PC-9 (cell line): ENCODE measurements around the gene TNS1. TPM values are rescaled to one million over a fixed set of nuclear protein-coding genes. Genes with fewer than 3 reads are reported as not detected.

Source experiments
- BruUV-seq: library from RNA; stranded (reverse); fragments of 400-500 nt; replicated peaks from 2 replicates; lab custom pipeline; 2021; lab: Mats Ljungman, UMichigan
- CTCF ChIA-PET: fragments of 300-600 bp; sonication (Branson Sonifier 250); formaldehyde crosslinking; loops from one replicate; lab custom pipeline; 2022; ENCODE audit warnings: antibody characterized with exemption; lab: Charles Lee
- POLR2A ChIA-PET: fragments of 300-600 bp; sonication (Branson Sonifier 250); formaldehyde crosslinking; loops from one replicate; lab custom pipeline; 2022; ENCODE audit warnings: antibody characterized with exemption; ENCODE audit not compliant: unreplicated experiment; lab: Charles Lee
- DNase-seq, 2 experiments: peaks; one replicate each; pipeline versions ENCODE4 v3.0.0 to v3.0.0-alpha.2; 2015 to 2022; ENCODE audit warnings: mixed read lengths in 1 of 2
- H2AFZ ChIP-seq: fragments of 200-600 bp; sonication (generic); 2 replicates; pipeline ENCODE4 v1.8.1; 2017; ENCODE audit warnings: antibody characterized with exemption
- H3F3A ChIP-seq: fragments of 200-600 bp; sonication (generic); 2 replicates; pipeline ENCODE4 v1.8.1; 2017; ENCODE audit warnings: antibody characterized with exemption, mild to moderate bottlenecking, low read depth; ENCODE audit not compliant: insufficient read depth
- H3K27ac ChIP-seq: fragments of 200-600 bp; sonication (generic); 2 replicates; pipeline ENCODE4 v1.6.1; 2016; ENCODE audit warnings: mixed run types
- H3K27me3 ChIP-seq: fragments of 200-600 bp; sonication (generic); 2 replicates; pipeline ENCODE4 v1.6.1; 2016; ENCODE audit warnings: low read depth, mixed run types; ENCODE audit not compliant: insufficient read depth
- H3K36me3 ChIP-seq: fragments of 200-600 bp; sonication (generic); 2 replicates; pipeline ENCODE4 v1.6.1; 2016; ENCODE audit warnings: low read depth, mixed run types
- H3K4me1 ChIP-seq: fragments of 200-600 bp; sonication (generic); replicated peaks from 2 replicates; pipeline ENCODE4 v1.6.1; 2016; ENCODE audit warnings: mixed run types; ENCODE audit not compliant: insufficient read depth
- H3K4me2 ChIP-seq: fragments of 200-600 bp; sonication (generic); 2 replicates; pipeline ENCODE4 v1.6.1; 2017; ENCODE audit warnings: mixed run types
- H3K4me3 ChIP-seq: fragments of 200-600 bp; sonication (generic); 2 replicates; pipeline ENCODE4 v1.6.1; 2016; ENCODE audit warnings: mixed run types
- H3K79me2 ChIP-seq: fragments of 200-600 bp; sonication (generic); 2 replicates; pipeline ENCODE4 v1.6.1; 2017; ENCODE audit warnings: low read depth, mixed run types
- H3K9me2 ChIP-seq: fragments of 200-600 bp; sonication (generic); 2 replicates; pipeline ENCODE4 v1.8.1; 2017; ENCODE audit warnings: mild to moderate bottlenecking; ENCODE audit not compliant: insufficient read depth
- H3K9me3 ChIP-seq: fragments of 200-600 bp; sonication (generic); 2 replicates; pipeline ENCODE4 v1.8.1; 2016; ENCODE audit warnings: low read depth; ENCODE audit not compliant: insufficient read depth
- H4K20me1 ChIP-seq: fragments of 200-600 bp; sonication (generic); 2 replicates; pipeline ENCODE4 v1.8.1; 2017; ENCODE audit not compliant: insufficient read depth
- EZH2 ChIP-seq: fragments of 200-600 bp; sonication (generic); IDR thresholded peaks from 2 replicates; pipeline ENCODE4 v1.8.0; 2017; ENCODE audit warnings: antibody characterized with exemption, low read depth
- intact Hi-C: fragments of 100-400 bp; cut with micrococcal nuclease; formaldehyde crosslinking; loops from one replicate; pipeline ENCODE4 v1.10.0; 2022; ENCODE audit not compliant: unreplicated experiment
- total RNA-seq: library from RNA; stranded (reverse); gene quantifications from 2 replicates; pipeline ENCODE4 v1.2.3, GENCODE V29; 2021
- TF ChIP-seq, protein P1 (sequence below): fragments of 200-600 bp; sonication (generic); conservative IDR thresholded peaks from 2 replicates; pipeline ENCODE4 v1.6.1; 2017; ENCODE audit warnings: mixed run types, antibody characterized with exemption, mild to moderate bottlenecking, moderate library complexity

TNS1 gene
- total RNA-seq, 1 experiment from 2014 or later = 5.5 TPM

DNA sequence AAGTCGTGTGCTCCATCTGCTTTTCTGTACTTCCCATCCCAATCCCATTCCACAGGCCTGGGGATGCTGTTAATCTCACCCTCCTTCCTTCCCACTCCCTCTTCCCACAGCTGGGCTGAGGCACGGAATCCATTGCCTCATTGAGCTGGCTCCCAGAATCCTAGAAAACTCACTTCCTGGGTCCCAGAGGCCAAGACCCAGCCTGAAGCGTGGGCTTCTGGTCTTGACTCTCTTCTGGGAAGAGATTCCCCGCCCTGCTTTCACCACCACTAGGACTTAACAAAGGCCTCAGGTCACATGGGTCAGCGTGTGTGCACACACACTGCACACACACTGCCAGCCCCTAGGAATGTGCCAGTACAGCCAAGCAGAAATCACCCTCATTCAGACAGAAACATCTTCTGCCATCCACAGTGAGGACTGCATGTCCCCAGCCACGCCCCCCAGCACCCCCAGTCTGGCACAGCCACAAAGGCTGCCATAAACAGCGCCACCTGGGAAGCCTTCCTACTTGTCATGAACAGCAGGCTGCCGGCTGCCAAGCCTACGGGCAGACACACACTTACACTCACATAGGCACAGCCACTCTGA is 165.8 kb downstream of the TNS1 start:
- H3K4me3 ChIP-seq = no peak overlapping the region
- H3F3A ChIP-seq = no peaks in the 10 kb centered on the region
- no peaks in the 10 kb centered on the region for H3K4me1 ChIP-seq
- ChIA-PET CTCF (no interaction called here), POLR2A (no interaction called here)
- H3K27me3 ChIP-seq = no peaks in the 10 kb centered on the region; the same call in 1 of the 2 replicates
- TF ChIP-seq, protein P1, sequence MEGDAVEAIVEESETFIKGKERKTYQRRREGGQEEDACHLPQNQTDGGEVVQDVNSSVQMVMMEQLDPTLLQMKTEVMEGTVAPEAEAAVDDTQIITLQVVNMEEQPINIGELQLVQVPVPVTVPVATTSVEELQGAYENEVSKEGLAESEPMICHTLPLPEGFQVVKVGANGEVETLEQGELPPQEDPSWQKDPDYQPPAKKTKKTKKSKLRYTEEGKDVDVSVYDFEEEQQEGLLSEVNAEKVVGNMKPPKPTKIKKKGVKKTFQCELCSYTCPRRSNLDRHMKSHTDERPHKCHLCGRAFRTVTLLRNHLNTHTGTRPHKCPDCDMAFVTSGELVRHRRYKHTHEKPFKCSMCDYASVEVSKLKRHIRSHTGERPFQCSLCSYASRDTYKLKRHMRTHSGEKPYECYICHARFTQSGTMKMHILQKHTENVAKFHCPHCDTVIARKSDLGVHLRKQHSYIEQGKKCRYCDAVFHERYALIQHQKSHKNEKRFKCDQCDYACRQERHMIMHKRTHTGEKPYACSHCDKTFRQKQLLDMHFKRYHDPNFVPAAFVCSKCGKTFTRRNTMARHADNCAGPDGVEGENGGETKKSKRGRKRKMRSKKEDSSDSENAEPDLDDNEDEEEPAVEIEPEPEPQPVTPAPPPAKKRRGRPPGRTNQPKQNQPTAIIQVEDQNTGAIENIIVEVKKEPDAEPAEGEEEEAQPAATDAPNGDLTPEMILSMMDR = no peak
- TF ChIP-seq EZH2 = no peak
- DNase-seq = no peak
- H3K36me3 ChIP-seq = no peaks in the 10 kb centered on the region
- H3K9me3 ChIP-seq = no peaks in the 10 kb centered on the region
- H2AFZ ChIP-seq = no peak overlapping the region
- no TSS peak for BruUV-seq
- H3K9me2 ChIP-seq = no peaks in the 10 kb centered on the region
- no peaks in the 10 kb centered on the region for H3K79me2 ChIP-seq
- H4K20me1 ChIP-seq = no peaks in the 10 kb centered on the region
- H3K4me2 ChIP-seq = no peak overlapping the region
- intact Hi-C loops = no loop called here
- H3K27ac ChIP-seq = no peak overlapping the region

DNA sequence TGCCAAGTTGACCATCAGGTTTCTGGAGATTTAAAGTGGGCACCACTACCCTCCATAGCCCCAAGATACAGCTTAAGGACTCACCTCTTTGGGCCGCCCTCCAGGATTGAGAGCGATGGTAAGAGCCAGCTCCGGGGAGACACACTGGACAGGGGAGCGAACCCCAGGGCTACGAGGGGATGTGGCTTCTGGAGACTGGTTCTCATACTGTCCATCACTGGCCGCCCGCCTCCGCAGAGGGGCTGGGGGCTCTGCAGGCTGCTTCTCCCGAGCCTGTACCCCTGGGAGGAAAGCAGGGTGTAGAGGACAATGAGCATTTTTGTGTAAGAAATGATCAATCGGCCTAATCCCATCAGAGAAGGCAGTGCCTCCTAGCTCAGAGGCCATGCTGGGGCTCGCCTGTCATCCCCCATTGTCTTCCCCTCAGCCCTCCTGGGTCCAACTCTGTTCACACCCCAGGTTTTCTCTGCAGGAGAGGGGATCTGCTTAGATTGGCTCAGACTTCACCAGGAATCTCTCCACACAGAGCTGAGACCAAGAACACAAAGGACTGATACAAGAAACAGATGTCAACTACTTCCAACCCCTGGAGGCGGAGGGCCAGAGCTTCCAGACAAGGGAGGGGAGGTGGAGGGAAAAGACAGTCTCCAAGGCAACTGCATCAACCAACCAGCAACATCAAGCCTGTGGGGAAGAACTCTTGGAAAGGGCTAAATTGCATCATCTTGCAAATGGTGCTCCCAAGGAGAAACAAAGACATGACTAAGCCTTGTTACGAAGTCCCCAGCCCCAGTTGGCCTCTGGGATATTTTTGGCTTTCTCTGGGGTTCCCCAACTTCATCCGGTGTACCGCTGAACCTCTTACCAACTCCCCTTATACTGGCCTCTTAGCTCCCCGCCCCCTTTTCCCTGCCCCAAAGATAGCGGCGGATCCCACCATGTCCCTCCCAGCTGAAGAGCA is 166.6 kb downstream of the TNS1 start:
- no peak overlapping the region for H3K27ac ChIP-seq
- BruUV-seq = no TSS peak

DNA sequence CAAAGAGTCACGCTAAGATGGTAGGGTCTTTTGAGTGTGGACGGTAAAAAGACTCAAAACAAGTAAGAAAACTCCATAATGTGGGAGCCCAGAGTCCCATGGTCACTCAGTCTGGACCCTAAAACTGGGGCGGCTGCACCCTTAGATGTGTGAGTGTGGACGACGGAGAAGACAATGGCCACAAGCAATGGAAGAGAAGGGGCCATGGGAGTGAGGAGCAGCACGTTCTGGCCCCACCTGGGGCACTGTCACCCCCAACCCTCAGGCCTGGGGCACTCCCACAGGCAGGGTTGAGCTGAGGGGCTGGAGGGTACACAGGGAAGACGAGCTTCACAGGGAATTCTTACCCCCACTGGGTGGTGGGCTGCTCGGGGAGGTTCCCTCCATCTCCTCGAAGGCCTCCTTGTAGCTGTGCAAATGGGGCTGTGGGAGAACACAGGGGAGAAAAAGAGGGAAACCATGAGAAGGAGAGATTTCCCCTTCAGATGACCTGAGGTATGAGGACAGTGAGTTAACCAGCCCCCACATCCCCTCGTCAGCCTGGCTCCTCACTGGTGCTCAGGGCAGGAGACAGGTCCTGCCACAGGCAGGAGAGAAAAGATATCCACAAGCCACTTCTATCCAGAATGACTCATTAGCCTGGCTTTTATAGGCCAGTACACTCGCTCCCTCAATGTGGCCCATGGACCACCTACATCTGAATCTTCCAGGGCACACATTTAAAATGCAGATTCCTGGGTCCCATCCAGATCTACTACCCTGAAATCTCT is 167.9 kb downstream of the TNS1 start:
- no TSS peak for BruUV-seq
- H3F3A ChIP-seq = no peaks in the 10 kb centered on the region
- H3K4me2 ChIP-seq = no peak overlapping the region
- no peaks in the 10 kb centered on the region for H3K36me3 ChIP-seq
- no peaks in the 10 kb centered on the region for H4K20me1 ChIP-seq
- no peaks in the 10 kb centered on the region for H3K9me2 ChIP-seq
- intact Hi-C loops = no loop called here
- no peaks in the 10 kb centered on the region for H3K27me3 ChIP-seq
- H3K4me1 ChIP-seq = no peaks in the 10 kb centered on the region
- no peaks in the 10 kb centered on the region for H3K9me3 ChIP-seq
- no peaks in the 10 kb centered on the region for H3K79me2 ChIP-seq
- no peak for DNase-seq
- TF ChIP-seq, protein P1 = no peak
- TF ChIP-seq EZH2 = no peak
- POLR2A ChIA-PET = no interaction called here
- no peak overlapping the region for H3K27ac ChIP-seq
- no peak overlapping the region for H2AFZ ChIP-seq
- H3K4me3 ChIP-seq = no peak overlapping the region
- CTCF ChIA-PET = no interaction called here

More for the DNA sequence above, 166.6 kb downstream of the TNS1 start:
- Histone ChIP-seq H3K4me3 (no peak overlapping the region), H4K20me1 (no peaks in the 10 kb centered on the region), H3K79me2 (no peaks in the 10 kb centered on the region), H3K9me3 (no peaks in the 10 kb centered on the region), H3K9me2 (no peaks in the 10 kb centered on the region), H2AFZ (no peak overlapping the region), H3K4me2 (no peak overlapping the region), H3F3A (no peaks in the 10 kb centered on the region), H3K36me3 (no peaks in the 10 kb centered on the region), H3K4me1 (no peaks in the 10 kb centered on the region), H3K27me3 (no peaks in the 10 kb centered on the region; the same call in 1 of the 2 replicates)
- no peak for DNase-seq
- intact Hi-C loops = no loop called here
- CTCF ChIA-PET = no interaction called here
- POLR2A ChIA-PET = no interaction called here
- TF ChIP-seq EZH2 = no peak
- TF ChIP-seq, protein P1 = no peak
